ENCODE data around the gene SLC25A17.

GRCh38 chr22:40768206-40768605, 50.9 kb downstream of the SLC25A17 start:
- no peak for TF ChIP-seq POLR2A (IDR thresholded peaks at IDR 0.05)
- no peak for TF ChIP-seq CTCF (IDR thresholded peaks at IDR 0.05)

Measured in esophagus squamous epithelium (tissue), 4 donors.